HepG2 (cell line): Measurements from ENCODE around the gene UBE2Q1. TPM values are rescaled to one million over a fixed set of nuclear protein-coding genes. Genes with fewer than 3 reads are reported as not detected.

Source experiments
- ATF1 ChIP-seq: IDR thresholded peaks from 2 replicates; pipeline ENCODE4 v1.6.1; 2016; ENCODE audit warnings: mild to moderate bottlenecking, control low read depth
- ETS1 ChIP-seq: sonication (generic); formaldehyde crosslinking; IDR thresholded peaks from 2 replicates; pipeline ENCODE4 v1.4.0; 2020; ENCODE audit warnings: missing genetic modification reagents
- KAT8 ChIP-seq: IDR thresholded peaks from 2 replicates; pipeline ENCODE4 v1.6.1; 2016; ENCODE audit warnings: missing genetic modification reagents, missing compliant biosample characterization
- KLF9 ChIP-seq: IDR thresholded peaks from 2 replicates; pipeline ENCODE4 v1.6.1; 2016; ENCODE audit warnings: low read depth
- MLX ChIP-seq: IDR thresholded peaks from 2 replicates; pipeline ENCODE4 v1.6.1; 2016
- NAIF1 ChIP-seq: sonication (generic); formaldehyde crosslinking; IDR thresholded peaks from 2 replicates; pipeline ENCODE4 v1.5.0; 2020; ENCODE audit warnings: mild to moderate bottlenecking, missing genetic modification reagents, borderline replicate concordance
- PTBP1 ChIP-seq: fragments of 200-400 bp; formaldehyde crosslinking; IDR thresholded peaks from 2 replicates; pipeline ENCODE4 v1.6.1; 2018; ENCODE audit warnings: low read length, low read depth; ENCODE audit not compliant: poor library complexity, severe bottlenecking
- SALL2 ChIP-seq: sonication (generic); formaldehyde crosslinking; IDR thresholded peaks from 2 replicates; pipeline ENCODE4 v1.8.1; 2023; ENCODE audit warnings: mild to moderate bottlenecking, missing genetic modification reagents, inconsistent platforms
- SIX4 ChIP-seq: sonication (generic); formaldehyde crosslinking; IDR thresholded peaks from 2 replicates; pipeline ENCODE4 v1.4.0; 2020; ENCODE audit warnings: missing genetic modification reagents
- SNAPC5 ChIP-seq: sonication (generic); formaldehyde crosslinking; IDR thresholded peaks from 2 replicates; pipeline ENCODE4 v1.8.1; 2023; ENCODE audit warnings: mild to moderate bottlenecking, missing genetic modification reagents, borderline replicate concordance
- SP4 ChIP-seq: sonication (generic); formaldehyde crosslinking; IDR thresholded peaks from 2 replicates; pipeline ENCODE4 v1.8.1; 2023; ENCODE audit warnings: mild to moderate bottlenecking, missing genetic modification reagents
- U2AF2 ChIP-seq: fragments of 200-400 bp; formaldehyde crosslinking; IDR thresholded peaks from 2 replicates; pipeline ENCODE4 v1.6.1; 2017; ENCODE audit warnings: low read depth, mild to moderate bottlenecking, low read length
- WIZ ChIP-seq: sonication (generic); formaldehyde crosslinking; IDR thresholded peaks from 2 replicates; pipeline ENCODE4 v1.5.1; 2020; ENCODE audit warnings: mild to moderate bottlenecking, missing genetic modification reagents
- ZFYVE20 ChIP-seq: sonication (generic); formaldehyde crosslinking; IDR thresholded peaks from 2 replicates; pipeline ENCODE4 v1.8.0; 2023; ENCODE audit warnings: low read depth, mild to moderate bottlenecking, moderate library complexity, missing genetic modification reagents, borderline replicate concordance
- ZNF276 ChIP-seq: sonication (generic); formaldehyde crosslinking; IDR thresholded peaks from 2 replicates; pipeline ENCODE4 v1.4.0; 2020; ENCODE audit warnings: mild to moderate bottlenecking, low read depth, missing genetic modification reagents
- ZNF484 ChIP-seq: sonication (generic); formaldehyde crosslinking; IDR thresholded peaks from 2 replicates; pipeline ENCODE4 v1.5.1; 2020; ENCODE audit warnings: mild to moderate bottlenecking, low read depth, missing genetic modification reagents, borderline replicate concordance
- ZNF615 ChIP-seq: sonication (generic); formaldehyde crosslinking; IDR thresholded peaks from 2 replicates; pipeline ENCODE4 v1.5.0; 2020; ENCODE audit warnings: mild to moderate bottlenecking, missing genetic modification reagents, borderline replicate concordance
- ZNF749 ChIP-seq: sonication (generic); formaldehyde crosslinking; IDR thresholded peaks from 2 replicates; pipeline ENCODE4 v1.8.0; 2022; ENCODE audit warnings: mild to moderate bottlenecking, missing genetic modification reagents, moderate library complexity, borderline replicate concordance
- ZNF768 ChIP-seq: sonication (generic); formaldehyde crosslinking; IDR thresholded peaks from 2 replicates; pipeline ENCODE4 v1.4.0; 2020; ENCODE audit warnings: missing genetic modification reagents
- ZNF780A ChIP-seq: sonication (generic); formaldehyde crosslinking; IDR thresholded peaks from 2 replicates; pipeline ENCODE4 v1.8.0; 2022; ENCODE audit warnings: mild to moderate bottlenecking, missing genetic modification reagents, moderate library complexity
- ZNF782 ChIP-seq: sonication (generic); formaldehyde crosslinking; IDR thresholded peaks from 2 replicates; pipeline ENCODE4 v1.4.0; 2020; ENCODE audit warnings: missing genetic modification reagents, mild to moderate bottlenecking, borderline replicate concordance
- ZSCAN20 ChIP-seq: sonication (generic); formaldehyde crosslinking; IDR thresholded peaks from 2 replicates; pipeline ENCODE4 v1.4.0; 2020; ENCODE audit warnings: missing genetic modification reagents, mild to moderate bottlenecking, borderline replicate concordance
- polyA plus RNA-seq, 8 experiments: library from polyadenylated mRNA; depleted of rRNA in 3 of 8; stranded (reverse) in 7 of 8; unstranded in 1 of 8; fragments of >200 nt; fragmentation: Illumina TruSeq in 4 of 8; extraction: Trizol in 4 of 8; gene quantifications; 2 replicates each; pipeline versions ENCODE4 v1.2.1 to v1.2.3, GENCODE V29; 2011 to 2016; ENCODE audit warnings: low read depth in 4 of 8, missing spikeins in 1 of 8, mixed read lengths in 1 of 8; ENCODE audit not compliant: insufficient read depth in 1 of 8
- total RNA-seq, 5 experiments: library from RNA; depleted of rRNA; stranded (reverse); fragments of >200 nt; fragmentation: Illumina TruSeq; extraction: Trizol; gene quantifications; 2 replicates each; pipeline ENCODE4 v1.2.3, GENCODE V29; 2016; ENCODE audit warnings: low read depth in 1 of 5
- TF ChIP-seq, protein P1 (sequence below): sonication (generic); formaldehyde crosslinking; IDR thresholded peaks from 2 replicates; pipeline ENCODE4 v1.5.0; 2020; ENCODE audit warnings: missing genetic modification reagents
- TF ChIP-seq, protein P2 (sequence below): sonication (generic); formaldehyde crosslinking; IDR thresholded peaks from 2 replicates; pipeline ENCODE4 v1.8.0; 2022; ENCODE audit warnings: mild to moderate bottlenecking, missing genetic modification reagents, moderate library complexity

UBE2Q1 gene
- total and polyA plus RNA-seq, 2 of the 13 experiments (the other 11 are each of a cell fraction or from before 2014, with no cell fraction given), result 11.7 to 41.7 TPM

- TF ChIP-seq ZSCAN20 (CRISPR knock-in tag), result peak; percentile 98
- TF ChIP-seq ZNF276 (CRISPR knock-in tag), result peak; percentile 90; the same call in 1 of the 2 replicates
- TF ChIP-seq ZNF780A, result peak; percentile 76
- no peak for TF ChIP-seq ZNF615
- TF ChIP-seq SNAPC5, result peak; percentile 95
- peak; percentile 66 for TF ChIP-seq ZNF782 (CRISPR knock-in tag)
- TF ChIP-seq SALL2 (CRISPR knock-in tag), result peak; percentile 97
- TF ChIP-seq KLF9 (CRISPR knock-in tag), result 0 out of 2 replicates have a peak, but pooled peaks have one; percentile 61
- TF ChIP-seq NAIF1, result peak; percentile 33; the same call in 1 of the 2 replicates
- TF ChIP-seq ETS1 (CRISPR knock-in tag), result peak; percentile 97
- peak; percentile 99 for TF ChIP-seq ZNF749 (CRISPR knock-in tag)
- TF ChIP-seq, protein P1, sequence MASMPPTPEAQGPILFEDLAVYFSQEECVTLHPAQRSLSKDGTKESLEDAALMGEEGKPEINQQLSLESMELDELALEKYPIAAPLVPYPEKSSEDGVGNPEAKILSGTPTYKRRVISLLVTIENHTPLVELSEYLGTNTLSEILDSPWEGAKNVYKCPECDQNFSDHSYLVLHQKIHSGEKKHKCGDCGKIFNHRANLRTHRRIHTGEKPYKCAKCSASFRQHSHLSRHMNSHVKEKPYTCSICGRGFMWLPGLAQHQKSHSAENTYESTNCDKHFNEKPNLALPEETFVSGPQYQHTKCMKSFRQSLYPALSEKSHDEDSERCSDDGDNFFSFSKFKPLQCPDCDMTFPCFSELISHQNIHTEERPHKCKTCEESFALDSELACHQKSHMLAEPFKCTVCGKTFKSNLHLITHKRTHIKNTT (CRISPR knock-in tag), result no peak
- peak; percentile 92 for TF ChIP-seq ZFYVE20 (CRISPR knock-in tag)
- TF ChIP-seq, protein P2, sequence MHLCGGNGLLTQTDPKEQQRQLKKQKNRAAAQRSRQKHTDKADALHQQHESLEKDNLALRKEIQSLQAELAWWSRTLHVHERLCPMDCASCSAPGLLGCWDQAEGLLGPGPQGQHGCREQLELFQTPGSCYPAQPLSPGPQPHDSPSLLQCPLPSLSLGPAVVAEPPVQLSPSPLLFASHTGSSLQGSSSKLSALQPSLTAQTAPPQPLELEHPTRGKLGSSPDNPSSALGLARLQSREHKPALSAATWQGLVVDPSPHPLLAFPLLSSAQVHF (CRISPR knock-in tag), result peak; percentile 94
- TF ChIP-seq SIX4 (CRISPR knock-in tag), result peak; percentile 77; the same call in 1 of the 2 replicates
- TF ChIP-seq KAT8 (CRISPR knock-in tag), result peak; percentile 61
- TF ChIP-seq U2AF2, result no peak
- no peak for TF ChIP-seq PTBP1
- TF ChIP-seq ZNF484 (CRISPR knock-in tag), result no peak; the same call in 1 of the 2 replicates
- TF ChIP-seq WIZ (CRISPR knock-in tag), result peak; percentile 98
- peak; percentile 78; the same call in 1 of the 2 replicates for TF ChIP-seq ZNF768 (CRISPR knock-in tag)
- no peak for TF ChIP-seq MLX (CRISPR knock-in tag)
- peak; percentile 82 for TF ChIP-seq SP4
- no peak for TF ChIP-seq ATF1
Observed at GRCh38 chr1:154567386-154568156, 9.1 kb upstream of the UBE2Q1 start, which contains the start of gene CHRNB2 (continued).
